Measurements from ENCODE around the gene ITPR3. TPM values are rescaled to one million over a fixed set of nuclear protein-coding genes. Genes with fewer than 3 reads are reported as not detected.

Gene ITPR3
- total RNA-seq, 1 donor from 2014 or later: 74.7 TPM

GRCh38 chr6:33663028-33663427, 41.9 kb downstream of the ITPR3 start:
- Histone ChIP-seq H3K4me1 (no peaks in the 10 kb centered on the region), H3K27me3 (ENCODE audit: low read depth) (no peaks in the 10 kb centered on the region), H3K27ac (no peak overlapping the region), H3K9me3 (no peaks in the 10 kb centered on the region), H3K4me3 (no peak overlapping the region), H3K36me3 (peaks cover 94% of the 10 kb centered on the region)
- intact Hi-C loops (cut with DNase I): no loop called here
- ATAC-seq (no peak), DNase-seq (no peak)
- TF ChIP-seq, protein P1, sequence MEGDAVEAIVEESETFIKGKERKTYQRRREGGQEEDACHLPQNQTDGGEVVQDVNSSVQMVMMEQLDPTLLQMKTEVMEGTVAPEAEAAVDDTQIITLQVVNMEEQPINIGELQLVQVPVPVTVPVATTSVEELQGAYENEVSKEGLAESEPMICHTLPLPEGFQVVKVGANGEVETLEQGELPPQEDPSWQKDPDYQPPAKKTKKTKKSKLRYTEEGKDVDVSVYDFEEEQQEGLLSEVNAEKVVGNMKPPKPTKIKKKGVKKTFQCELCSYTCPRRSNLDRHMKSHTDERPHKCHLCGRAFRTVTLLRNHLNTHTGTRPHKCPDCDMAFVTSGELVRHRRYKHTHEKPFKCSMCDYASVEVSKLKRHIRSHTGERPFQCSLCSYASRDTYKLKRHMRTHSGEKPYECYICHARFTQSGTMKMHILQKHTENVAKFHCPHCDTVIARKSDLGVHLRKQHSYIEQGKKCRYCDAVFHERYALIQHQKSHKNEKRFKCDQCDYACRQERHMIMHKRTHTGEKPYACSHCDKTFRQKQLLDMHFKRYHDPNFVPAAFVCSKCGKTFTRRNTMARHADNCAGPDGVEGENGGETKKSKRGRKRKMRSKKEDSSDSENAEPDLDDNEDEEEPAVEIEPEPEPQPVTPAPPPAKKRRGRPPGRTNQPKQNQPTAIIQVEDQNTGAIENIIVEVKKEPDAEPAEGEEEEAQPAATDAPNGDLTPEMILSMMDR (IDR thresholded peaks at IDR 0.05): no peak

- TF ChIP-seq, protein P1 (IDR thresholded peaks at IDR 0.05): no peak
- Histone ChIP-seq H3K4me3 (no peak overlapping the region), H3K36me3 (peaks cover 94% of the 10 kb centered on the region), H3K9me3 (no peaks in the 10 kb centered on the region), H3K27me3 (ENCODE audit: low read depth) (no peaks in the 10 kb centered on the region), H3K4me1 (no peaks in the 10 kb centered on the region), H3K27ac (no peak overlapping the region)
- no peak for DNase-seq
- intact Hi-C loops (cut with DNase I): no loop called here
- no peak for ATAC-seq
Measured at GRCh38 chr6:33663727-33664449, 42.8 kb downstream of the ITPR3 start.

DNA sequence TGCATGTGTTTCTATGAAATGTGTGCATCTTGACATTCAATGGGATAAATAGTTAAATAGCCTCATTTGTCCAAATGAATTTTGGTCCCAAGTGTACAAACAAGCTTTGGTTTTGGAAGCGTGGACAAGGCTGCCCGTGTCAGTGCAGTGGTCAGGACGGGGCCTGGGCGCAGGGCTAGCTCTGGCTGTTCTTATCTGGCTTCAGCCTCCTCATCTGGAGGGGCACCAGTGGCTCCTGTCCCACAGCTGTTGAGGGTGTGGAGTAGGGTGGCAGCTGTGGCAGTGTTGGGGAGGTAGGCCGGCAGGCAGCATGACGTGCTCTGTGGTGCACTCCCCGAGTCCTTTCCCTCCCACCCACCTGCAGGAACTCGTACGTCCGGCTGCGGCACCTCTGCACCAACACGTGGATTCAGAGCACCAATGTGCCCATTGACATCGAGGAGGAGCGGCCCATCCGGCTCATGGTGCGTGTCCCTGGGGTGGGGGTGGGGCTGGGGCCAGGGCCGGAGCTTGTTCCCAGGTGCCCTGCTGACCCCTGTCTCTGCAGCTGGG, 43.5 kb downstream of the ITPR3 start:
- intact Hi-C loops (cut with DNase I): no loop called here
- ATAC-seq: no peak
- no peak overlapping the region for H3K4me3 ChIP-seq
- H3K4me1 ChIP-seq: peaks cover 5% of the 10 kb centered on the region
- peaks cover 94% of the 10 kb centered on the region for H3K36me3 ChIP-seq
- no peaks in the 10 kb centered on the region for H3K27me3 ChIP-seq (ENCODE audit: low read depth)
- H3K27ac ChIP-seq: no peak overlapping the region
- TF ChIP-seq, protein P1 (IDR thresholded peaks at IDR 0.05): no peak
- no peak for DNase-seq
- no peaks in the 10 kb centered on the region for H3K9me3 ChIP-seq

DNA sequence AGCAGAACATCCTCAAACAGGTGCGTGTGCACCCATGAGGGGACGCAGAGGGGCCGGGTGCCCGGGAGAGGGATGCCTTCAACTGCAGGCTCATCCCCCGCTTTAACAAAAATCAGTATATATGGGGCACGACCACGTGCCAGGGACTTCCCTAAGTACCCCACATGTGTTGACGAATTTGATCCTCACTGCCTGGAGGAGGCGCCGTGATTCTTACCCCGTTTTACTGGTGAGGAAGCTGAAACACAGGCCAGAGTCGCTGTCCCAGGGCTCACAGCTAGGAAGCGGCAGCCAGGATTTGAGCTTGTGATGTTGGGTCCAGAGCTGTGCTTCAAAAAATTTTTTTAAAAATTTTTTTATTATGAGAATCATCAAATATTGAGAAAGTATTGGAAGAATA, 44.8 kb downstream of the ITPR3 start:
- Histone ChIP-seq H3K4me1 (peaks cover 5% of the 10 kb centered on the region), H3K27ac (no peak overlapping the region), H3K27me3 (ENCODE audit: low read depth) (no peaks in the 10 kb centered on the region), H3K4me3 (no peak overlapping the region), H3K36me3 (peaks cover 95% of the 10 kb centered on the region), H3K9me3 (no peaks in the 10 kb centered on the region)
- TF ChIP-seq, protein P1 (IDR thresholded peaks at IDR 0.05): no peak
- intact Hi-C loops (cut with DNase I): no loop called here
- ATAC-seq (no peak), DNase-seq (no peak)

DNA sequence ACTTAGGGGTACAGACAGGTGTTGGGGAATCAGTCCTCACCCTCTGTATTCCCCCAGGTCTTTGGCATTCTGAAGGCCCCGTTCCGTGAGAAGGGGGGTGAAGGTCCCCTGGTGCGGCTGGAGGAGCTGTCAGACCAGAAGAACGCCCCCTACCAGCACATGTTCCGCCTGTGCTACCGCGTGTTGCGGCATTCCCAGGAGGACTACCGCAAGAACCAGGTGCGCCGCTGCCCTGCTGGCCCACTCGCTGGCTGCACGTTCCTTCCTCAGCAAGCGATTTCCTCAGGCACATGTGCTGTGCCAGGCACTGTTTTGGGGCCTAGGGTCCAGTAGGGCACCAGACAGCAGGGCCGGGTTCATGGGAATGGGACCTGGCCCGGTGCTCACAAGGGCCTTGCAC, 46.0 kb downstream of the ITPR3 start:
- intact Hi-C loops (cut with DNase I): no loop called here
- peaks cover 5% of the 10 kb centered on the region for H3K4me1 ChIP-seq
- H3K27ac ChIP-seq: no peak overlapping the region
- no peaks in the 10 kb centered on the region for H3K9me3 ChIP-seq
- no peaks in the 10 kb centered on the region for H3K27me3 ChIP-seq (ENCODE audit: low read depth)
- ATAC-seq (no peak), DNase-seq (no peak)
- no peak overlapping the region for H3K4me3 ChIP-seq
- TF ChIP-seq, protein P1 (IDR thresholded peaks at IDR 0.05): no peak
- peaks cover 98% of the 10 kb centered on the region for H3K36me3 ChIP-seq

Data from lower lobe of right lung (tissue), 2 donors.